NCI-H82 treated with DMSO at 0.1 percent for 48 hours (cell line): ENCODE results near the gene CNTFR.

Experiments used
- DNase-seq: peaks from one replicate; lab custom pipeline; 2025; ENCODE audit not compliant: unreplicated experiment; lab: John Stamatoyannopoulos, UW

Gene CNTFR

GRCh38 chr9:34572628-34573027, 16.9 kb downstream of the CNTFR start:
- no peak for DNase-seq

GRCh38 chr9:34572092-34572491, 17.4 kb downstream of the CNTFR start:
- DNase-seq, result no peak

DNA sequence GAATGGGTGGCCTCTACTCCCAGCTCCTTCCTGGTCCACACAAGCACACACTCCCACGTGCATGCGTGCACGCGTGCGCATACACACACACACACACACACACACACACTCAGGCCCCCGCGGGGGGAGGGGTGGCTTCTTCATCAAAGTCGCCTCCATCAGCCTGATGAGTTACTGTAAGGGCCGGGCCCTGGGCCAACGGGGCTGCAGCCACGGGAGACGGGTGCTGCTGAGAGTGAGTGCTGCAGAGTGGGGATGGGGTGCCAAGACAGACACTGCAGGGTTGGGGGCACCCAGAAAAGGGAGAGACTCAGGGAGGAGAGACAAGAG, 18.1 kb downstream of the CNTFR start:
- DNase-seq, result no peak

- no peak for DNase-seq
Measured at GRCh38 chr9:34570809-34571480, 18.6 kb downstream of the CNTFR start.

GRCh38 chr9:34570376-34570775, 19.1 kb downstream of the CNTFR start:
- DNase-seq, result no peak

GRCh38 chr9:34568774-34569173, 20.8 kb downstream of the CNTFR start:
- peak; percentile 20 for DNase-seq

- no peak for DNase-seq
Measured at GRCh38 chr9:34568133-34568532, 21.4 kb downstream of the CNTFR start.

GRCh38 chr9:34566972-34567371, 22.6 kb downstream of the CNTFR start:
- DNase-seq, result no peak

DNA sequence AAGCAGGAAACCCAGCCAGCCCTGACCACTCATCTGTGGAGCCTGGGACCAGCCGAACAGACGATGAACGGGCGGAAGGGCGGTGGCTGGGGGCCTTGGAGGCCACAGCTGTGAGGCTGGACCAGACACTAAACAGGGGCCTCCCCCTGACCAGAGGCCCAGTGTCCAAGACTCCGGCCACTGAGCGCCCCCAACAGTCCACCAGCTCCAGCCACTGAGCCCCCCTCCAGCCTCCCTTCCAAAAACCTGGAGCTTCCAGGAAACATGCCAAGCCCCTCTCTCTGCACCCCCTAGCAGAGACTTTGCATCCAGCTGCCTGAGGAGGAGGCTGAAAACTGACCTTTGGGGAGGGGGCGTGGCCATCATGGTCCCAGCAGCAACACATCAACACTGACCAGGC, 23.2 kb downstream of the CNTFR start:
- DNase-seq, result no peak

DNA sequence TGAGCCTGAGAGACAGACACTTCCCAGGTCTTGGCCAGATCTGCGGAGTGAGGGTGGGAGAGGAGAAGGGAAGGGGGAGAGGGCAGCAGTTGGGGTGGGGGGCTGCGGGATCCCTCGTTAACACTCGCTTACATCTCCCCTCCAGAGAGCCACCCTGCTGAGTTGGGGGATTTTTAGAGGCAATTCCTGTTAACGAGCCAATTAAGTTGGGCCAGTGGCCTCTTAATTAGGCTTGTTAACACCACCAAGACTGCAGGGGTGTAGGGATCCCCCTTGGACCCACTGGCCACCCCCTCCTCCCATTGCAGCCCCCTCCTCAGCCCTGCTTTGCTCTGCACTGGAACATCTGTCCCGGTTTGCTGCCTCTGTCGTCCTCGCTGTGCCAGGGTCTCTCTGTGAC, 23.7 kb downstream of the CNTFR start:
- no peak for DNase-seq

DNA sequence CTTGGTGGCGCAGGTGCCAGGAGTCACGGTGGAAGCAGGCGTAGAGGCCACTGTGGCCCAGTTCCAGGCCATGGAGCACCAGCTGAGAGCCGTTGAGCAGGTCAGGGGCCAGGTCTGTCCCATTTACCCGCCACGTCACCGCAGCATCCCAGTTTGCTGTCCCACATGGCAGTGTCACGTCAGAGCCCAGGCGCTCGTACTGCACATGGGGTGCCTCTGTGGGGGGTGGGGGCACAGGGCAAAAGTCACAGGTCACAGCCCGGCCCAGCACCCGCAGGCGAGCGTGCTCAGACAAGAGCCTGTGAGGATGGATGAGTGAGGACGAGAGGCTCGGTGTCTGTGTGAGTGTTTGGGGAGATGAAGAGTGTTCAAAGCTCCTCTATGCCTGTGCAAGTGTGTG, 24.9 kb downstream of the CNTFR start:
- no peak for DNase-seq

- DNase-seq, result no peak
Measured at GRCh38 chr9:34563262-34563661, 26.3 kb downstream of the CNTFR start.

DNA sequence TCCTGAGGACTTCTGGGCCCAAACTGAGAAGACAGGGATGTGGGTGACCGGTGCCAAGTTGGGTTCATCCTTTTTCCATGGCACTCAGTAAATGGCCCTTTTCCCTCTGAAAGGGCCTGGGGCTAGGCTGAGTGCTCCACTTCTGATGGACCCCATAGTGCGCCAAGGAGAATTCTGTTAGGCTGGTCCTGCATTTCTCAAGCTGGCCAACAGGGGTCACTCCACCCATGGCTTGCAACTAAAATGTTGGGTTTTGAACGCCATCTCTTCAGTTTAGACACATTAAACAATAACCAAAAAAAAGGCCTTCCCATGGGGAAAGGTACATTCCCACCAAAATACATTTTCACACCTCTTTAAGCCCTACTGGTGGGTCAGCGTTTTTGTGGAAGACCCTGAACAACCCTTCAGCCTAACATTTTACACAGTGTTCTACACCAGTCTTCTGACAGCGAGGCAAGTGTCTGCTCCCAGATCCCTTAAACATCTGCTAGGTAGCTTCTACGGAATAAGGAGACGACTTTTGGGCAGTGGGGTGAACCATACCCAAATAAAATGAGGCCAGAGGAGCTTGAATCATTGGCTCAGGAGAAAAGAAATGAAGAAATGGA, 27.3 kb downstream of the CNTFR start:
- no peak for DNase-seq

DNA sequence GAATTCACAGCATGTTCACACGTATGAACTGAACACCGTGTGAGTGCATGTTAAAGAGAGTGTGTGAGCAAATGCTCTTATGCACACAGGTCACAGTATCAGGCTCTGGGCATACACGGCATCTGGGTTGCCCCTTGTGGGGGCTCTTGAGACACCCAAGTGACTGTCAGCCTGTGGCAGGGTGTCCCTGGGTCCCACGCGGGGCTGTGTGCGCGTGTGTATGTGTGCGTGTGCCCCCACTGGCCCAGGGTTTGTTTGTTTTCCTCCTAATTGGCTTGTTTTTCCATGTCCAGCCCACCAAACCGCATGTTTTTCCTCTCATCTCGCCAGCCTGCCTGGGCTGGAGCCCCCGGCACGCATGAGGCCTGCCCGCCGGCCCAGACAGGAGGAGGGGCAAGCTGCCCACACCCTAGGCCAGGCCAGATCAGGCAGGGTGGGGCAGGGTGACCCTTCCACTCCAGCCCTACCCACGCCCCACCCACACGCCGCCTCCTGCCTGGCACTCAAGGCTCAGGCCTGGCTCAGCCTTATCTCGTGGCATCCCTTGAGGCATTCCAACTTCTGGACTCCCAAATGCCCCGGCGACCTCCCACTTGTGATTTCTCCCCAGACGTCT, 28.8 kb downstream of the CNTFR start:
- no peak for DNase-seq

DNA sequence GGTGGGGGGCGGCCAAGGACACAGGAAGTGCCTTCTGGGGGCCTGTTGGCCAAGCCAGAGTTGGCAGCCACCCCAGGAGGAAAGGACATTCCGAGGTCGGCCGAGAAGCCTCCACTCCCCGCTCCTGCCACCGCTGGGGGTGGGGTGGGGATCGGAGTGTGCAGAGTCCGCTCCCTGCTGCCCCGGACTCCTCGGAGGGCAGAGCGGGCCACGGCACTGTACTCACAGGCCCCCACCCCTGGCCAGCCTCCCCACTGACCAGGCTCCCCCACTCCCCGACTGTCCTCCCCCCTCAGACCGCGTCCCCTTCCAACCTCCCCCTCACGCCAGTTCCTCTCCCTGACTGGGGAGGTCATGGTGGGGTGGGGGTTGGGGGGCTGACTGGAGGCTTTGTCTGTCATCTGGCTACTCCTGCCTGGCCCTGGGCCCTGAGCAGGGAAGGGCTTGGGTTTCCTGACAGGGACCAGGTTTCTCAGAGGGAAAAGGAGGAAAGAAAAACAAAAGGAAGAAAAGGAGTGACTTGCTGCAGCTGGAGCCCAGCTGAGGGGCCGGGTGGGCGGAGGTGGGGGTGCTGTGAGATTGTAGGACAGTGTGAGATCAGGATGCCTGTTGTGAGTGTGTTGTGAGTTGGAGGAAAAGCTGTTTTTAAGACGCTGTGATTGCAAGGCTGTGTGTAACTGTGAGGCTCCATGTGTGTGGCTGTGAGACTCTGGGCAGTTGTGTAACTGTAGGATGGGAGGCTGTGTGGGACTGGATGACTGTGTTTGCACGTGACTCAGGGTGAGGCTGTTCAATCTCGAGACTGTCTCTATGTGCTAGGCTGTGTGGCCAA, 29.7 kb downstream of the CNTFR start:
- no peak for DNase-seq

DNA sequence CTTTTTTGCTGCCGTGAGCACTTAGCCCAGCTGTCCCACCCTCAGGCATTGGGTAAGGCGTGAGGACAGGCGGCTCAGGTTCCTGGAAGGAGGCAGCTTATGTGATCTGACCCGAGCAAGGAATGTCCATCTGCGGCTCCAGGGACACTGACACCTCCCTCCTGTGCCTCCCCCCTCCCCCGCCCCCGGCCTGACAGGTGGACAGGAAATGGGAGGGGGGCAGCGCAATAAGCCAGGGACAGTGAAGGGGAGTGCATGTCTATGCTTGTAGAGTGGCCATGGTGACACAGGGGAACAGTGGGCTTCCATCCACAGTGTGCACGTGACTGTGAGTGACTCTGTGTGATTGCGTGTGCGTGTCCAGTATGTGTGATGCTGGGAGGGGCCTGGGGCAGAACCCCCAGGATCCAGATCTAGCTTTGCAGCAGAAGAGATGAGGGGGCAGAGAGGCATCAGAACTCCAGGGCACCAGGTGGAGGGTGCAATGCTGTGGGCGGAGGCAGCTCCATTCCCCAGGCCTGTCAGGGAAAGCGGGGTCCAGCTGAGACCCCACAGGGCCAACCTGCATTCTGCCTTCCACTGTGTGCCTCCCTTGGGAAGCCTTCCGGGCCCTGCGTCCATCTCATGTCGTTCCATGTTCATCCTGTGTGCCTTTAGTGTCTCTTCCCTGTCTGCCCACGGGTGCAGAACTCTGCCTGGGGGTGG, 30.5 kb downstream of the CNTFR start:
- no peak for DNase-seq

DNA sequence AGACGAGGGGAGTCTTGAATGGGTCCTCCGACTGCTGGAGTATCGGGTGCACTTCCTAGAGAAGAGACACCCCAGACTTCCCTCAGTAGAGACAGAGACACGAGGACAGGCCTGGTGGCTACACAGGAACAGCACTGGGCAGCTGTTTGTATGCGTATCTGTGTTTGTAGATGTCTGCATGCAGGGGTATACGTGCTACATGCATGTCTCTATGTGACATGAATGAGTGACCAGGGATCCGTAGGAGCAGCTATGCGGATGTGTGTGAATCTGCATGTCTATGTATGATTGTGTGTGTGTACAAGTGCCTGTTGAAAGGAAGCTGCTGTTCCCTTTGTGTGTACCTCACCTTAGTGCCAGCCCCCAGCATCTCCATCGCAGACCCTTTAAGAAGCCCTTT, 31.2 kb downstream of the CNTFR start:
- DNase-seq, result no peak

DNA sequence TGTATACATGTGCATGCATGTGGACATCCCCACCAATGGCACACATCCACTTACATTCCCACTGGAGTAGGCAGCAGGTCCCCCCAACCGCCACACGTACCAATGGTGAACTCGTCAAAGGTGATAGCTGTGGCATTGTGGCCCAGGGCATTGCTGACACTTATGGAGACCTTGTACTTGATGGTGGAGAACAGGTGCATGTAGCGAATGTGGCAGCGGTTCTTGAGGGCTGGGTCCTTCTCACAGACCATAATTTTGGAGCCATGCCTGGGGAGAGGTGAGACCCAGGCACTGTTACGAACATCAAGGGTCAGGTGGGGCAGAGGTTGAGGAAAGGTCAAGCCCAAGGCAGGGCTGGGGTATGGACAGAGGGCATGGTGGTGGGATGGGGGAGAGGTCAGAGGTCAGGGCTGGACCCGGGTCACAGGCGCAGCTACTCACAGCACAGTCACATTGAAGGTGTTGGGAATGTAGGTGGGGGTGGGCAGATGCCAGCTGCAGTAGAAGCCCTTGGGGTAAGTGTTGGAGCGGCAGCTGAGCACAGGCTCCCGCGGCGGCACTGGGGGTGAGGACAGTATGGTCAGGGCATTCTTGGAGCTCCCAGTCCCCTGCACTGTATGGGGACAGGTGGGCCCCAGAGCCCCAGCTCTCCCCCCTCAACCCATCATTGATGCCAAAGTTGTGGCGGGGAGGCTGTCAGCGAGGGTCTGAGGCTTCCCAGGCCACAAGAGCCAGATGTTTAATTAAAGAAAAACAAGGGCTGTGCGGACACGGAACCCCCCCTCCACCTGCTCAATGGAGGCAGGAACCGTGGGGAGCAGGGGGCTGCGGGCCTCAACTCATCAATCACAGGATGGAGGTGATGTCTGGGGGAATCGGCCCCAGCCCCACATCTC, 31.9 kb downstream of the CNTFR start:
- no peak for DNase-seq

DNA sequence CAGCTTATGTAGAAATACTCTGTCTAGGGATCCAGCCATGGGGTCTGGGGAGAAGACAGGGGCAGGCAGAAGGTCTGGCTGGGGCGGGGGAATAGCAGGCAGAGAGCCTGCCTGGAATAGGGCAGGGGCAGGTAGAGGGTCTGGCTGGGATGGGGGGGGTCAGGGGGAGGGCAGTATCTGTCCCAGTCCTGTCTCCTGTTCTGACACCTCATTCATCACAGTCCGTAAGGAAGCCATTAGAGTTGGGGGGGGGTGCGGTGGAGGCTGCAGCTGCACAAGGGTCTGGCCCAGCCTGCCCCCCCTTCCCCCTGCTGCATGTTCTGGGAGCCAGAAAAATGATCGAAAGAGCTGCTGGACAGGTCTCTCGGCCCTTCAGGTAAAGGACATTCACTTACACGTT, 32.6 kb downstream of the CNTFR start:
- DNase-seq, result no peak

GRCh38 chr9:34555936-34556525, 33.5 kb downstream of the CNTFR start:
- no peak for DNase-seq
